Measurements from ENCODE around the gene CADPS.

The CADPS gene

DNA sequence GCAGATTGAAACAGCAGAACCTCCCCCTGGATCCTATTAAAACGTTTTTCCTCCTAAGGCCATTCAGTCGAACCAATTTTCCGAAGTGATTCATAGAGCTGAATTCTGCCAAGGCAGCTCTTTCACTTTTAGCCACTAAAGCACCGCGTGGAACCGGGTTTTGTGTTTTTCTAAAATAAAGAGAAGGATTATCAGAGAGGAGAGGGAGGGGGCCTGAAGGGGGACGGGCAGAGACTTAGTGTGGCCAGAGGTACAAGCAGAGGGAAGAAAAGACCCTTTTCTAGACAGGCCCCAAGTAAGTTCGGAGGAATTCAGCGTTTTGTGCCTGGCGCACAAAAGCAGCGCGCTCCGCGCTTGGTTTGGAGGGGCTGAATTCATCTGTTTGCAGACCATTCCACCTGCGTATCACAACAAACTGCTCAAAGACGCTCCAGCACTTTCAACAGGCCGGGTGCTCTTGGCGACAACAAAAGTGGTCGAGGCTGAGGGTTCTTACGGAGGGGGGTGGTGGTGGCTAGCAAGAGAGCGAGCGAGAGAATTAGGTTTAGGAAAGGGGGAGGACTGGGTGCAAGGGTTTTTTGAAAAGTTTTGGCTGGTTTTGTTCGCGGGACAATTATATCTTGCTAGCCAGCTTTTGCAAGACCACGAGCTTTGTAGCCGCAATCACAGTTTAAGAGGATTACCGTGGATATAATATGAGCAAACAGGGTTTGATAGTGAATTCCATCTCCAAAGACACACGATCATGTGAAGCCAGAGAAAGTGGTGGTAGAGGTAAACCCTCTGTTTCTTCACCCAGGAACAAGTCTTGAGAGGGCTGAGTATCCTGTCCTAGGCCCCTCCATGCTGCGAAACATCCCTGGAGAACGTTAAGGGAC is 500.6 kb downstream of the CADPS start:
- DNase-seq (ENCODE audit: low read depth in 2 of 2) = no peak

DNA sequence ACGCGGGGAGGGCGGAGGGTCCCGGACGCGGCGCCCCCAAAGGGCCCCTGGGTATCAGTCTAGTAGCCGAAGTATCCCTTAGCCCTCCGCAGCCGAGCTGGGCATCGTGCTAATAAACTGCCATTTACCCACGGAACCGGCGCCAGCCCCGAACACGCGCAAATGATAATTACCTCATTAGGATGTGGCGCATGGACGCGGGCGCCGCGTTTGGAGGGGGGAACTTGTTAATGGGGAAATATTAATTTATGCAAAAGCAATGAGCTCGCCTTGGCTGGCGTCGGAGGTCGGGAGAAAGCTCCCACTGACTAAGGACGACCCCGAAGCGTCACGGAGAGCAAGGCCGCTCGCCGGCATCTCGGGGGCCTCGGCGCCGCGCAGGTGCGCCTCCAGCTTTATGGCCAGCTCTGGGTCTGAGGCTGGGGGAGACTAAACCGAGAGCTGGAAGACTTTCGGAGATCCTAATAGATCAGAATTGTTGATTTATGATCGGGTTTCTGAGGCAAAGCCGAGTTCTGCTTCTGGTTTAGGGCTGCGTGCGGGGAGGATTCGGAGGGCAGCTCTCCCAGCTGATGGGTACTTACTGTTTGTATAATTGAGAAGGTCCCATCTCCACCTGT is 501.4 kb downstream of the CADPS start:
- DNase-seq (ENCODE audit: low read depth in 2 of 2) = no peak

DNA sequence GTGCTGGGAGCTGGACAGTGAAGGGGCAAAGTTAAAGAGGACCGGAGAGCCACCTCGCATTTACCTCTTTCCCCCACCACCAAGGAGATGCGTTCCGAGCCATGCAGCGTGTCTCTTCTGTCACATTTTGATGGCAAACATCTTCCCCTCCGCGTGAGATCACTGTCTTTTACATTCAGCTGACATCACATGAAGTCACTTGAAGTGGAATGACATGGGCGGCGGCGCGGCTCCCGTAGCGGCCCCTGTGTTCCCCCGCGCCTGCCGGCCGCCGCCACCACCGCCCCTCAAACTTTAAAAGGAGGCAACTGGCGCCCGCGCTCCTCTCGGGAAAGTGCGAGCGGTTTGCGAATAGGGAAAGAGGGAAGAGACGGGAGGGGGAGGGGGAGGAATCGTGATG is 502.0 kb downstream of the CADPS start, which contains the start of gene FEZF2:
TSS of gene FEZF2 (minus strand) at position 336 of the 400 bp plus-strand sequence. CDS start 682 bp downstream, outside the sequence.
- DNase-seq (ENCODE audit: low read depth in 2 of 2) = no peak

DNA sequence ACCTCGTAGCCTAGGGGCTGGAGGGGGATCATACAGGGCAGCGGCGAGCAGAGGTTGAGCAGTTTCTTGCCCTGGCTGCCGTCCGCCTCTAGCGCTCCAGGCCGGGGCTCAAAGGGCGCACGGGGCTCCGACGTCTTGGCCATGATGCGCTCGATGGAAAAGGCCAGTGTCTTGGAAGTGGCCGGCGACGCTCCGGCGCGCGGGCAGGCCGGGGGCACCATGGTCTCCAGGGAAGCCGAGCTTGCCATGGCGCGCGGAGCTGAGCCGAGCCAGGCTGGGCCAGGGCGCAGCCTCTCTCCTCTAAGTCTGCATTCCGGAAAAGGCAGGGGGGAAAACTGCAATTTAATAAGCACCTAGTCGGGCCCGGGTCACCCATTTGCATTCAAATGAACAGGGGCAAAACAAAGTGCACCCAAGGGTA is 502.6 kb downstream of the CADPS start:
- DNase-seq (ENCODE audit: low read depth in 2 of 2) = no peak

DNA sequence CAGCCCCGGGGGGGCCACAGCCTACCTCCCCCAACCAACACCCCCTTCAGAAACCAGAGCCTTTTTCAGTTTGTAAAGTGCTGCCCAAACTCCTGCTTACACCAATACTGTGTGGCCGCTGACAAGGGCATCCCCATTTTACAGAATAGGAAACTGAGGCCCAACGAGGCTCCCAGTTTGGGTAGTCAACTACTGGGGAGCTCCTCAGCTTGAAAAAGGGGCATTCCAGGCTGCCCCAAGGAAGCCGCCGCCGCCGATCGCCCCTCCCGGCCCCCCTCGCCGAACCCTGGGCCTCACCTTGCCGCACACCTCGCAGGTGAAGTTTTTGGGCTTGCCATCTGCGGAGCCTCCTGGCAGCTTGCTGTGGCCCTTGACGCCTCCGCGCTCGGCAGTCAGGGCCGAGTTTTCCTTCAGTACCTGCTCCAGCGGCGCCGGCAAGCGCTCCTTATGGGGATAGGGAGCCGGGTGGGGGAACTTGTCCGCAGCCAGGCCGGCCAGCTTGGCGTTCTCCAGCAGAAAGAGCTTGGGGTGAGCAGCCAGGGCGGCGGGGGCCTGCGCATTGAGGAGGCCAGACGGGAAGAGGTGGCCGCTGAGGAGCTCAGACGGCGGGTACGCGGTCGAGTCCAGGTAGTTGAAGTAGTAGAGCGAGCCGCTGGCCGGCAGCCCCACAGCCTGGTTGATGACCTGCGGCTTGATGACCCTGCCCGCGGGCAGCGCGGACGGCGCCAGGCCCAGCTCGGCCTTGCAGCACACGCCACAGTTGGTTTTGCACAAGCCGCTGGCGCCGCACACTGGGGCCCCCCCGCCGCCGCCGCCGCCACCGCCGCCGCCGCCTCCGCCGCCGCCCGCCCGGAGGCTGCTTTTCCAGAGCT is 503.3 kb downstream of the CADPS start:
- no peak for DNase-seq (ENCODE audit: low read depth in 2 of 2)

DNA sequence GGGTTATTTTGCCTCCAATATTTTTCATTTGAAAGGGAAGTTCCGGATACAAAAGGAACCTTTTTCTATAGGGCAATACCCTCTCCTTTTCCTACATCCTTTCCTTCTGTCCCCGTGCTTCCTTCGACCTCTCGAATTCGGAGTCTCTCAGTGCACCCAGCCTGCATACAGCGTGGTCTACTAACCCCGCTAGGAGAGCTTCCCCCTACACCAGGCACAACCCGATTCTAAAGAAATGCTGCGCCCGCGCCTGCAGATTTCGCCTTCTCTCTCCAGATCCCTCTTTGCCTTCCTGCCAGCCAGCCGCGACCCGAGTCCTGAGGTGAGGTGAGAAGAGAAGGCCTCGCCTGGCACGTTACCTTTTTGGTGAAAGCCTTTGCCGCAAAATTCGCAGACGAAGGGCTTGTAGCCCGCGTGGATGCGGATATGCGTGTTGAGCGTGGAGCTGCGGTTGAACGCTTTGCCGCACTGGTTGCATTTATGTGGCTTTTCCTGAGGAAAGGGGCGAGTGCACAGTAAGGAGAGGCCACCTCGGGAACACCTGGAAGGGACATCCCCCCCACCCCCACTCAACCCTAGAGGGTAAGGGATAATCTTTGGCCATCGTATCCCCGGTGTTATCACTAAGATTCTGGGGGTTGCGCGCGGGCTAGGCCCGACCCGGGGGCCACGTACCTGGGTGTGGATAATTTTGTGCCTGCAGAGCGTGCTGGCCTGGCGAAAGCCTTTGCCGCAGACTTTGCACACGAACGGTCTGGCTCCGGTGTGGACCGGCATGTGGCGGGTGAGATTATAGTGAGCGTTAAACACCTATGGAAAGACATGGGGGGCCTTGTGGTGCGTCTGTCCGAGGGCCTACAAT is 504.1 kb downstream of the CADPS start:
- DNase-seq (ENCODE audit: low read depth in 2 of 2) = no peak

DNA sequence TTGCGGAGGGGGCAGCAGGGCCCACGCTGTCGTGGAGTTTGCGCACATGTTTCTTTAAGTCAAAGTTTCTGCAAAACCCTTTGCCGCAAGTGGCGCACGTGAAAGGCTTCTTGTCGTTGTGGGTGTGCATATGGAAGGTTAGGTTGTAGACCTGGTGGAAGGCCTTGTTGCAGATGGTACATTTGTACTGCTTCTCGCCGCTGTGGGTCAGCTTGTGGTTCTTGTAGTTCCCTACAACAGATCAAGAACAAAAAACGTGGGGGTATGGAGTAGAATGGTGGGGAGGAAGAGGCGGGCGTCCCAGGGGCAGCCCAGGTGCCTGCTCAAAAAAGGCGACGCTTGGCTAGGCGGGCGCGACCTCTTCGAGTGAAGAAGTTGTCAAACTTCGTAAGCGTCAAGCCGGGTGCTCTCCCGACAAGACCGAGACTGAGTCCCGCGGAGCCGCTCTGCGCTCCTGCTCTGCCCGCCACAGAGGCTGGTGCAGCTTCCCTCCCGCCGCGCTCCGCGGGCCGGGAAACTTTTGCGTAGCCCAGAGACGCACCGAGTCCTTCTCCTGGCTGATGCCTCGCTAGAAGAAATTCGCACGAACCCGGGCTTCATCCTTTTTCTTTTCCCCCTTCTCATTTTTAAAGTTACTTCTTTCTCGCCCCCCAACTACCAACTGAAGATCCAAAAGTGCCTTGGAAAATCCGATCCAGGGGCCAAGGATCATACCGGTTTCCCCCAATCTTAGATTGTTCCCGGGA is 504.9 kb downstream of the CADPS start:
- DNase-seq (ENCODE audit: low read depth in 2 of 2) = no peak

DNA sequence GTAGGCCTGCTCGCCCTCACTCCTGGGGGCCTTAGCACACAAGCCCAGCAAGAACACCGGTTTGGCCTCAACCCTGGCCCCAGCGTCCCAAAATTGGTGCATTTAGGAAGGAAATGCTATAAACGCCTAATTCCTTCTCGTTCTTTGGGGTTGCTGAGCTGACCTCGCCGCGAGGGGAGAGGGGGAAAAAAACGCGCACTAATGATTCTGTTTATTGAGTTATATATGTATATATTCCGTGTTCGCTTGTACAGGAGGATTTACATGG is 505.8 kb downstream of the CADPS start:
- no peak for DNase-seq (ENCODE audit: low read depth in 2 of 2)

DNA sequence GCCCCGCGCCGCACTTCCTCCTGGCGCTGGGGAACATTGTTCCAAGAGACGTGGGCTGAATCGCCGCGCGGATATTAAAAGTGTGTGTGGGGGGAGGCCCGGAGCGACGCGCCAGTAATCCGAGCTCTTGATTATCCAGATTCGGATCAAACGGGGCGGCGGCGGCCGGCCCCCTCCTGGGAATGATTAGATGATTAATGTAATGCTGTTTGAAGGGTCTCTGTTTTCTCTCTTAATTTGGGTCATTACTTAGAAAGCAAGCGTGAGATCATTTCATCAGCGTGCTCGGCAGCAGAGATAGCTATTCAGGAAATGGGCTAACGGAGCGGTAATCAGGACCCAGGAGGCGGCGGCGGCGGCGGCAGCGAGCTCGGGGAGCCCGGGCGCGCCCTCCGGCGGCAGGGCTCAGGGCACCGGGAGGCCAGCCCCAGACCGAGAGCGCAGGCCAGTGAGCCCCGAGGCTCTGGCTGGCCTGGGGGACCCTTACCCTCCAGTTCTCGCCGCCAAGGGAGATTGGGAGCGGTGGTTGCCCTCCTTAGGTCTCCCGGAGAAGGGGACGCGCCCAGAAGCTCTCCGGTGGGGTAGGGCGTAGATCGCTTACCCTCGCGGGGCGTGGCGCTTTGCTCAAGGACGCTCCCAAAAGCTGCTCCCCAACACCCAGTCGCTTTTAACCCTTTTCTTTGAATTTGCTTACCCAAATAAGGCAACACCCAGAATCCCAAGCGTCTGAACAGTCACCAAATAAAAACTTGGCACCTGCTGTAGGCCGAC is 506.3 kb downstream of the CADPS start:
- DNase-seq (ENCODE audit: low read depth in 2 of 2) = no peak

DNA sequence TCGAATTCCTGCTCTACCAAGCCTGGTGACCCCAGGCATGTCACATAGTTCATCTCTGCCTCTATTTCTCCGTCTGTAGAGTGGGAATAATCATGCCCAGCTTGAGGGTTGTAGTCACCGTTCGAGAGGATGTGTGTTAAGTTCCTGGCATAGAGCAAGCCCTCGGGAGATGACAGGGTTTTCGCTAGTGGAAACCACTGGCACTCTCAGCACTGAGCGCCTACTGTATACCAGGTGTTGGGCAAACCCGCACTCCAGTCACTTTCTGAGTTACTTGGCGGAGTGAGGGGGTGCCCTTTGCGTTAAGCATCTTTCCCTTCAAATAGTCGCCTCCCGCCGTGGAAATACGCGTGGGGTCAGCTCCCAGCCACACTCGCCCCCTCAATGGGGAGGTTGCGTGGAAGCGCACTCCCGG is 506.9 kb downstream of the CADPS start:
- DNase-seq (ENCODE audit: low read depth in 2 of 2) = no peak

DNA sequence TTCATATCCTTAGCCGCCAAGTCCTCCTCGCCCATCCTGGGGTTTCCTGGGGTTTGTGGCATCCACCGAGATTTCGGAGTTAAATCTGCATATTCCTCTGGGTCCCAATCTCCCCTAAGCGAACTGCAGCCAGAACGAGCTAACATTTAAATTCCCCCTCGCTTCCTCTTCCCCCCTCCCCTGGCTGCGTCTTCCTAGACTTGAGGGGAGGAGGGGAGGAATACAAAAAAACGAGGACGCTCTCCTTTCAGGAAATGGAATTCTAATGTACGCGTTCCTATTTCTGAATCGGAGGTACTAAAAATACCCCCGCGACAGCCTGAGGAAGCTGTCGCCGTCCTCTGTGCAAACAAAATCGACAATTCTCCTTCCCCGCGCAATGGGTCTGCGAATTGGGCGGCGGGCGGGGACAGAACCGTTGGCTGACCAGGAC is 507.4 kb downstream of the CADPS start:
- DNase-seq (ENCODE audit: low read depth in 2 of 2) = no peak

DNA sequence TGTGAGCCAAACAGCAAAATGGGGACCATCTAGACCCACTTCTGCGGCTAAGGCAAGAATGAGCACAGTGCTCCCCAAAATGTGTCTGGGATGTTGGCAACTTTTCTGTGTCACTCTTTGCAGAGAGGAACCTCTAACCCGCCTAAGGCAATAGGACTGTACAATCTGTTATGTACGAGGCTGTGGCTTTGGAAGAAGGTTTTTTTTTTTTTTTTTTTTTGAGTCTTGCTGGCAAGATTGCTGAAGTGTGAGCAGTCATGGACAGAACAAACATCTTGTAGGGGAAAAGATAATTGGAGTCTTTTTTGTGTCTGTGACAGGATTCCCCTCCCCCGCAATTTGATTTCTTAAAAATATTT is 509.1 kb downstream of the CADPS start:
- no peak for DNase-seq (ENCODE audit: low read depth in 2 of 2)

DNA sequence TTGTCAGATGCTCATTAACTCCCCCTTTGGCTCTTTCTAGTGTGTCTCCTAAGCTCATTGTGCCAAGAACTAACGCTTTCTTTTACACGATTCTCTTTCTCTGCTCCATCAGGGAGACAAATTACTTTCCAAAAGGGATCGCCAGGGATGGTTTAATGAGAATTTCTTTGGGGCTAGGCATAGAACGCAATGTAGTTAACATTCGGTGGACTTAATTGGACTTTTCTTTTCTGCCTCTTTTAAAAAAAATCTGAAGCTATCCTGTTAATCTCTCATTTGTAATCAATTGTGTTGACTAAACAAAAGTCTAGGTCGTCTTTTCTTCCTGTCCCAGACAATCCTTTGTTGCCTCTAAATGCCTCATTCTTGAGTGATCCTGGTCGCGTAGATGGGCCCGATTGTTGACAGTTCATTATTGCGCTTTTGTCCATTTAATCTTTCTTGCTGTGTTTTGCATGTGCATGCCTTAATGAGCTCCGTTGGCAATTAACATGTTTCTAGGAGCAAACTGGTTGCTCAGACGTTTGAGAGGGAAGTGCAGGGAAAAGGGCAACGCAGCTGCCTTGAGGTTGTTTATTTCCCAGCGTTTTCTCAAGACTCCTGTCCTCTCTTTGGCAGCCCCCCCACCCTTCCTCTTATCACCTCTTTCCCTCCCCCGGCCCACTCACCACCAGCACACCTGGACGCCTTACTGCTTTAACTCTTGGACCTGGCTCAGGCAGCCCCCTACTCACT is 509.7 kb downstream of the CADPS start:
- DNase-seq (ENCODE audit: low read depth in 2 of 2) = no peak

DNA sequence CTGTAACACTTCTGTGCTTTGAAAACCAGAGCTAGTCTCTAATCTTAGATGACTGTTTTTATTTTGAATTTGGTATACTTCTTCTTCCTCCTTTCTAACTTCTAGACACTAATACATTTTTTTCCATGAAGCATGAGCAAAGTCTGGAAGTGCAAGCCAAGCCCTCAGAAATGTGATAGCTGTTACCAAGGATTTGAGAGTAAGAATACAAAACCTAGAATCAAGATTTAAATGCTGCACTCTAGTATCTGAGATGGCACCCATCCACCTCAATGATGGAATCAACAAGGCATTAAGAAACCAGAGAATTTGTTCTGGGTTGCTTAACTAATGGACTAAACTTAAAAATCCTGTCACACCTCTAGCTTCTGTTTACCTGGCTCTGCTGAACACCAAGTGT is 511.0 kb downstream of the CADPS start:
- DNase-seq (ENCODE audit: low read depth in 2 of 2) = no peak

DNA sequence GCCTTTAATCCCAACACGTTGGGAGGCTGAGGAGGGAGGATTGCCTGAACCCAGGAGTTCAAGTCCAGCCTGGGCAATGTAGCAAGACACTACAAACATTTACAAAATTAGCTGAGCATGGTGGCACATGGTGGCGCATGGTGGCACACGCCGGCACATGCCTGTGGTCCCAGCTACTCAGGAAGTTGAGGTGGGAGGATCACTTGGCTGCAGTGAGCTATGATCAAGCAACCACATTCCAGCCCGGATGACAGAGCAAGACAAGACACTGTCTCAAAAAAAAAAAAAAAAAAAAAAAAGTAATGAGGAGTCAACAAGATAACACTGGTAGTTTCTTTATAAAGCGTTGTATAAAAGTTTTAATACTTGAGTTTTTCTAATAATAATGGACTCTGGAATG is 511.9 kb downstream of the CADPS start:
- no peak for DNase-seq (ENCODE audit: low read depth in 2 of 2)

DNA sequence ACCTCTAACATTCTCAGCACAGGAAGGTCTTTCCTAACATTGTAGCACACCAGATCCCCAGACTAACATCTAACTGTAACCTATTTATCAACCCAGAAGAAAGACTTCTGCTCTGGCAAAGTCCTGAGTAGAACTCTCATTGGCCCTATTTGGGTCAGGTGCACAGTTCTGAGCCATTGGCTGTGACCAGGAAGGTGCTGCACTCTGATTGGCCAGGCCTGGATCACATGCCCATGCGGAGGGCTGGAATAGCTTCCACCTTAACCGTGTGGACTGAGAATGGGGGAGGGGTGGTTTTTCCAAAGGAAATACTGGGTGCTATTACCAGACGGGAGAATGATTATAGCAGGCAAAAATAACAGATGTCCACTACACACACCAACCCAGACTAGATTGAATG is 513.4 kb downstream of the CADPS start:
- no peak for DNase-seq (ENCODE audit: low read depth in 2 of 2)

DNA sequence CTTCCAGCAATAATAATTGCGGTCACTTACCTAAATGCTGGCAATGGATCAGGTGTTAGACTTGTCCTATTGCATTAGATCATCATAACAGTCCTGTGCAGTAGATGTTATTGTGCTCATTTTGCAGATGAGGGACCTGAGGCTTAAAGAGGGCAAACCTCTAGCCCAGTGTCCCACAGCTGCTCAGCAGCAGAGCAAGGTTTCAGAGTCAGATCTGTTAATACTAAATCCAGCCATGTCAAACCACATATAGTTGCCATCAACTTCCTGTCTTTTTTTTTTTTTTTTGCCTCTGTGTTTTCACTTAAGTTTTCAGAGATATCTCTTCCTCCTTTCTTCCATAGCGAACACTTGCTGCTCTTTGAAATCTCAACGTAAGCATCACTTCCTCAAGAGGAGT is 514.0 kb downstream of the CADPS start:
- no peak for DNase-seq (ENCODE audit: low read depth in 2 of 2)

DNA sequence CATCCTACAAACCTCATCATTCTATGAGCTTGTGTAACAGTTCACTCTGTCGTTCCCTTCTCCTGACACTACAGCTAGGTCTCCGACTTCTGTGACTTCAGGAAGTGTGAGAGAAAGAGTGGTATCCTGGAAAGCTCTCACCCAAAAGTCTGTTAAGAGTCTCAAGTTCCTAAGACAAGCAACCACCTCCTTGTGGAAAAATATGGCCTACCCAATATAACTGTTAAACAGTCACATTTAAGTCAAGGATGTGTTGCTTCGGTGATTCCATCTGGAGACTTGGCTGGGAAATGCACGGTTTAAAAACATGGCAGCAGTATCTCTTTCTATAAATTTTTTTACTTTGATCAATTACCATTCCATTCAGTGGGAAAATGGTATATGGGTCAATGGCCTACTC is 515.7 kb downstream of the CADPS start:
- no peak for DNase-seq (ENCODE audit: low read depth in 2 of 2)

DNA sequence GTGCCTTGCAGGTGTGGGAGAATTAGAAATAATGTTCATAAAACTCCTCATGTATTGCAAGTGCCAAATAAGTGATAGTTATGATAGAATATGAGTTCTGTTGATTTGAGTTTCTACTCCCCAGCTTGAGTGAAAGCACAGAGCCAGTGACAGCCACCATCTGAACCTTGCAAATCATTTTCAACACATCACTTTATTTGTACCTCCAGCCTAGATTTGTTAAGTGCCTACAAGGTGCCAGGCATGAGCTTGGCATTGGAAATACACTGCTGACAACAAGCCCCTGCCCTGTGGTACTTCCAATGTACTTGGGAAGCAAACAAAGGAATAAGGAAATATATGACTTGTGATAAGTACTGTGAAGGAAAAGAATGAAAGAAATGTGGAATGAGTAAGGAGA is 518.9 kb downstream of the CADPS start:
- no peak for DNase-seq (ENCODE audit: low read depth in 2 of 2)
